NCI-H1105 treated with DMSO at 0.1 percent for 48 hours (cell line): ENCODE measurements around the gene LMTK3.

Experiments used
- DNase-seq: peaks from one replicate; lab custom pipeline; 2025; lab: John Stamatoyannopoulos, UW

The LMTK3 gene

GRCh38 chr19:48469934-48470680 lies 41.5 kb downstream of the LMTK3 start:
- no peak for DNase-seq

GRCh38 chr19:48469289-48469881 lies 42.2 kb downstream of the LMTK3 start, which contains the start of gene CYTH2:
Gene CYTH2 (plus strand): TSS chr19:48469369. CDS start chr19:48469508, 139 bp downstream.
- DNase-seq: peak; percentile 65

GRCh38 chr19:48468772-48469288 lies 42.8 kb downstream of the LMTK3 start:
- DNase-seq: peak; percentile 100

GRCh38 chr19:48466561-48467325 lies 44.9 kb downstream of the LMTK3 start:
- peak; percentile 37 for DNase-seq

- no peak for DNase-seq
Observed at GRCh38 chr19:48465215-48465614, 46.4 kb downstream of the LMTK3 start.

- no peak for DNase-seq
Observed at GRCh38 chr19:48461982-48462655, 49.5 kb downstream of the LMTK3 start.

- DNase-seq: no peak
Observed at GRCh38 chr19:48461651-48461981, 50.0 kb downstream of the LMTK3 start.

GRCh38 chr19:48458016-48458415 lies 53.6 kb downstream of the LMTK3 start:
- no peak for DNase-seq

- DNase-seq: no peak
Observed at GRCh38 chr19:48456864-48457263, 54.8 kb downstream of the LMTK3 start.

GRCh38 chr19:48455908-48456562 lies 55.6 kb downstream of the LMTK3 start:
- DNase-seq: no peak

- no peak for DNase-seq
Observed at GRCh38 chr19:48455171-48455907, 56.3 kb downstream of the LMTK3 start, which contains the start of gene KCNJ14. Gene KCNJ14 (plus strand): TSS chr19:48455574. CDS start chr19:48461725, 6,151 bp downstream.

GRCh38 chr19:48454150-48454730 lies 57.4 kb downstream of the LMTK3 start:
- no peak for DNase-seq

GRCh38 chr19:48452289-48453190 lies 59.1 kb downstream of the LMTK3 start:
- no peak for DNase-seq

- no peak for DNase-seq
Observed at GRCh38 chr19:48451624-48452023, 60.0 kb downstream of the LMTK3 start.

GRCh38 chr19:48450863-48451262 lies 60.8 kb downstream of the LMTK3 start:
- DNase-seq: no peak

GRCh38 chr19:48450441-48450840 lies 61.2 kb downstream of the LMTK3 start:
- DNase-seq: no peak

- DNase-seq: no peak
Observed at GRCh38 chr19:48448563-48448962, 63.1 kb downstream of the LMTK3 start.

- no peak for DNase-seq
Observed at GRCh38 chr19:48446579-48446978, 65.1 kb downstream of the LMTK3 start.
